Activated T-cell treated with anti-CD3 and anti-CD28 coated beads for 4 hours (primary cell): ENCODE results near the gene S100A11.

Source experiments
- DNase-seq: peaks from one replicate; pipeline ENCODE4 v3.0.0-alpha.2; 2020

Gene S100A11

GRCh38 chr1:152000964-152001630, 35.7 kb downstream of the S100A11 start:
- DNase-seq = no peak

- DNase-seq = no peak
These were observed 38.0 kb downstream of the S100A11 start for GRCh38 chr1:151998611-151999362.

- no peak for DNase-seq
These were observed 39.6 kb downstream of the S100A11 start for GRCh38 chr1:151997284-151997570.

- no peak for DNase-seq
These were observed 41.0 kb downstream of the S100A11 start for GRCh38 chr1:151995774-151996173.

- DNase-seq = no peak
These were observed 41.8 kb downstream of the S100A11 start for GRCh38 chr1:151994956-151995355.

- DNase-seq = peak; percentile 68
These were observed 42.9 kb downstream of the S100A11 start, which contains the start of gene S100A10 for GRCh38 chr1:151993734-151994496. S100A10 (minus strand) TSS chr1:151993859; CDS start chr1:151986230, 7,629 bp downstream.

- no peak for DNase-seq
These were observed 43.6 kb downstream of the S100A11 start for GRCh38 chr1:151993084-151993733.

- no peak for DNase-seq
These were observed 44.3 kb downstream of the S100A11 start for GRCh38 chr1:151992303-151993083.

GRCh38 chr1:151991663-151992302, 45.0 kb downstream of the S100A11 start:
- no peak for DNase-seq

- no peak for DNase-seq
These were observed 46.0 kb downstream of the S100A11 start for GRCh38 chr1:151990856-151991198.

- no peak for DNase-seq
These were observed 46.5 kb downstream of the S100A11 start for GRCh38 chr1:151990058-151990855.

- no peak for DNase-seq
These were observed 47.5 kb downstream of the S100A11 start for GRCh38 chr1:151989211-151989862.

- DNase-seq = no peak
These were observed 48.3 kb downstream of the S100A11 start for GRCh38 chr1:151988405-151988923.

GRCh38 chr1:151986501-151987190, 50.2 kb downstream of the S100A11 start:
- DNase-seq = no peak

GRCh38 chr1:151985768-151986167, 51.0 kb downstream of the S100A11 start:
- DNase-seq = no peak

GRCh38 chr1:151985270-151985669, 51.5 kb downstream of the S100A11 start:
- DNase-seq = no peak

GRCh38 chr1:151984313-151984956, 52.4 kb downstream of the S100A11 start:
- no peak for DNase-seq
